Thoracic aorta (tissue), 2 donors: ENCODE measurements around the gene HSPA9. TPM values are rescaled to one million over a fixed set of nuclear protein-coding genes. Genes with fewer than 3 reads are reported as not detected.
"Not testable (repeated sequence)": the region's sequence is repeated elsewhere in the genome, so short reads cannot be mapped to it uniquely, and the experiment has no call there.

Experiments used
- ATAC-seq: fragments of 150-250 bp; one replicate; pipeline ENCODE4 v1.8.0; 2017; ENCODE audit warnings: low read depth; ENCODE audit not compliant: insufficient number of reproducible peaks, low FRiP score
- DNase-seq: peaks from one replicate; pipeline ENCODE4 v3.0.0-alpha.2; 2020; ENCODE audit warnings: low spot score
- H3K27ac ChIP-seq, 2 donors: fragments of 200-600 bp; sonication (generic); 1 replicate in 1 of 2; 2 replicates in 1 of 2; pipeline ENCODE4 v1.5.1; 2016; ENCODE audit warnings: mild to moderate bottlenecking in 2 of 2, moderate library complexity in 2 of 2
- H3K27me3 ChIP-seq: fragments of 200-600 bp; sonication (generic); replicated peaks from 2 replicates; pipeline ENCODE4 v1.6.0; 2016; ENCODE audit warnings: mild to moderate bottlenecking; ENCODE audit not compliant: insufficient read depth
- H3K36me3 ChIP-seq: fragments of 200-600 bp; sonication (generic); one replicate; pipeline ENCODE4 v1.5.1; 2016
- H3K4me1 ChIP-seq, 2 donors: fragments of 200-600 bp; sonication (generic); 1 replicate in 1 of 2; 2 replicates in 1 of 2; pipeline versions ENCODE4 v1.5.1 to v1.6.0; 2016; ENCODE audit warnings: low read depth in 2 of 2, mild to moderate bottlenecking in 1 of 2; ENCODE audit not compliant: control insufficient read depth in 1 of 2
- H3K4me3 ChIP-seq: fragments of 200-600 bp; sonication (generic); 2 replicates; pipeline ENCODE4 v1.5.1; 2016; ENCODE audit warnings: mild to moderate bottlenecking
- H3K9me3 ChIP-seq: fragments of 200-600 bp; sonication (generic); 2 replicates; pipeline ENCODE4 v1.5.1; 2016
- CTCF ChIP-seq: fragments of 200-600 bp; sonication (generic); IDR thresholded peaks from one replicate; pipeline ENCODE4 v1.5.1; 2019; ENCODE audit warnings: antibody characterized with exemption
- total RNA-seq, 2 donors: library from RNA; depleted of rRNA; stranded (reverse); fragments of >200 nt; gene quantifications; one replicate each; pipeline versions ENCODE4 v1.1.0 to v1.2.3, GENCODE V29; 2016

Gene HSPA9
- total RNA-seq, 2 donors from 2014 or later: 202 to 294 TPM

GRCh38 chr5:138515556-138516245 lies 59.5 kb downstream of the HSPA9 start:
- Histone ChIP-seq H3K27ac (no peak overlapping the region), H3K27me3 (no peaks in the 10 kb centered on the region), H3K4me1 (no peaks in the 10 kb centered on the region), H3K9me3 (no peaks in the 10 kb centered on the region), H3K4me3 (no peak overlapping the region), H3K36me3 (peaks cover 37% of the 10 kb centered on the region)
- DNase-seq: no peak
- no peak for ATAC-seq
- no peak for TF ChIP-seq CTCF

GRCh38 chr5:138514021-138514420 lies 61.2 kb downstream of the HSPA9 start:
- DNase-seq (no peak), ATAC-seq (no peak)
- Histone ChIP-seq H3K9me3 (no peaks in the 10 kb centered on the region), H3K27ac (no peak overlapping the region), H3K4me1 (no peaks in the 10 kb centered on the region), H3K36me3 (peaks cover 42% of the 10 kb centered on the region), H3K27me3 (no peaks in the 10 kb centered on the region), H3K4me3 (no peak overlapping the region)
- no peak for TF ChIP-seq CTCF

- no peak for ATAC-seq
- Histone ChIP-seq H3K27me3 (no peaks in the 10 kb centered on the region), H3K9me3 (no peaks in the 10 kb centered on the region), H3K27ac (no peak overlapping the region), H3K4me3 (no peak overlapping the region), H3K4me1 (peaks cover 15 to 18% of the 10 kb centered on the region in 2 donors), H3K36me3 (peaks cover 34% of the 10 kb centered on the region)
- DNase-seq: no peak
- TF ChIP-seq CTCF: no peak
Measured at GRCh38 chr5:138508958-138509357, 66.2 kb downstream of the HSPA9 start.

GRCh38 chr5:138507485-138507884 lies 67.7 kb downstream of the HSPA9 start:
- not testable (repeated sequence) for H3K27me3 ChIP-seq, H3K9me3 ChIP-seq, H3K4me3 ChIP-seq, DNase-seq
- peak overlapping the region in 1 of 2 donors; percentile 3 for H3K27ac ChIP-seq
- H3K36me3 ChIP-seq: peaks cover 24% of the 10 kb centered on the region
- ATAC-seq: peak; percentile 3
- peaks cover 15 to 26% of the 10 kb centered on the region in 2 donors for H3K4me1 ChIP-seq

- Histone ChIP-seq H3K36me3 (peaks cover 24% of the 10 kb centered on the region), H3K4me3 (no peak overlapping the region), H3K27ac (no peak overlapping the region), H3K9me3 (no peaks in the 10 kb centered on the region), H3K27me3 (no peaks in the 10 kb centered on the region), H3K4me1 (peaks cover 15 to 26% of the 10 kb centered on the region in 2 donors)
- ATAC-seq: no peak
- no peak for TF ChIP-seq CTCF
- DNase-seq: no peak
Measured at GRCh38 chr5:138506370-138507306, 68.6 kb downstream of the HSPA9 start.
